ENCODE data around the gene DRD3. TPM values are rescaled to one million over a fixed set of nuclear protein-coding genes. Genes with fewer than 3 reads are reported as not detected.

DRD3 gene
- total RNA-seq, 4 donors from 2014 or later: not detected

DNA sequence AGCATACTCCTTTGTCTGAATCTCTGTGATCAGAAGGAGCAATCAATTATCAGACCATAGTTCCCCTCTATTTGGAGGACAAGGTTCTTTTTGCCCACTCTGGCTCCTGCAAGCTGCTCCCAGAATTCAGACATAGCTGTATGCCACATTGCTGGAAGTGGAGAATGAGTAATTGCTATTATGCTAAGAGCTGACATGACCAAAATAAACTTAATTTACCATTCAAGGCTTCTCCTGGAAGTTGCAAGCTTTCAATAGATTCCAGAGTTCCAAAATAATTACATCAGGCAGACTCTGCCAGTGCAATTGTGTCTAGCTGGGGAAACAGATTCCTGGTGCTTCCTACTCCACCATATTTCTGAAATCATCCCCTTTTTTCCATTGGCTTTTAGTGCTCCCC, 7.6 kb upstream of the DRD3 start:
- TF ChIP-seq, protein P1, sequence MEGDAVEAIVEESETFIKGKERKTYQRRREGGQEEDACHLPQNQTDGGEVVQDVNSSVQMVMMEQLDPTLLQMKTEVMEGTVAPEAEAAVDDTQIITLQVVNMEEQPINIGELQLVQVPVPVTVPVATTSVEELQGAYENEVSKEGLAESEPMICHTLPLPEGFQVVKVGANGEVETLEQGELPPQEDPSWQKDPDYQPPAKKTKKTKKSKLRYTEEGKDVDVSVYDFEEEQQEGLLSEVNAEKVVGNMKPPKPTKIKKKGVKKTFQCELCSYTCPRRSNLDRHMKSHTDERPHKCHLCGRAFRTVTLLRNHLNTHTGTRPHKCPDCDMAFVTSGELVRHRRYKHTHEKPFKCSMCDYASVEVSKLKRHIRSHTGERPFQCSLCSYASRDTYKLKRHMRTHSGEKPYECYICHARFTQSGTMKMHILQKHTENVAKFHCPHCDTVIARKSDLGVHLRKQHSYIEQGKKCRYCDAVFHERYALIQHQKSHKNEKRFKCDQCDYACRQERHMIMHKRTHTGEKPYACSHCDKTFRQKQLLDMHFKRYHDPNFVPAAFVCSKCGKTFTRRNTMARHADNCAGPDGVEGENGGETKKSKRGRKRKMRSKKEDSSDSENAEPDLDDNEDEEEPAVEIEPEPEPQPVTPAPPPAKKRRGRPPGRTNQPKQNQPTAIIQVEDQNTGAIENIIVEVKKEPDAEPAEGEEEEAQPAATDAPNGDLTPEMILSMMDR (IDR thresholded peaks at IDR 0.05): no peak
- TF ChIP-seq EP300 (IDR thresholded peaks at IDR 0.05) (no peak), POLR2A (IDR thresholded peaks at IDR 0.05) (no peak), POLR2AphosphoS5 (IDR thresholded peaks at IDR 0.05) (no peak)
- Histone ChIP-seq H3K9me3 (peaks cover 0 to 20% (median 0%) of the 10 kb centered on the region in 3 donors), H3K36me3 (no peaks in the 10 kb centered on the region), H3K4me3 (no peak overlapping the region), H3K27me3 (no peaks in the 10 kb centered on the region), H3K27ac (no peak overlapping the region), H3K4me1 (no peaks in the 10 kb centered on the region)
- ATAC-seq: no peak

DNA sequence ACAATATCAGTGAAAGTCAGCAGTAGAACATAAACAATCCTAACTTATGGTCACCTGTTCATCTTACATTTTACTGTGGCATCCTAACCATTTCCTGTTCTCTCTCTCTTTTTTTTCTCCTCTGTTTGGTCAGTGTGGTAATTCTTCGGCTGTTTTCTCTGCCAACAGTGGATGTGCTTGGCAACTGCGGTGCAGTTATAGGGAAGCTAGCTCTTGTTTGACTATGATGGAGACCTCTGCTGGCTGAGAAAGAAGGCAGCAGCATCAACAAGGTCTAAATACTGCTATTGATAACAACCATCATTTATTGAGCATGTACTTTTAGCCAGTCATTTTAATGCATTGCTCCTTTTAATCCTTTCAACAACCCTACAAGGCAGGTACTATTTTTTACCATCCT, 723 bp upstream of the DRD3 start:
- no peak for ATAC-seq
- Histone ChIP-seq H3K36me3 (no peaks in the 10 kb centered on the region), H3K4me1 (no peaks in the 10 kb centered on the region), H3K9me3 (peaks cover 0 to 3% (median 0%) of the 10 kb centered on the region in 3 donors), H3K27ac (no peak overlapping the region), H3K4me3 (no peak overlapping the region), H3K27me3 (no peaks in the 10 kb centered on the region)
- TF ChIP-seq, protein P1 (IDR thresholded peaks at IDR 0.05): no peak
- TF ChIP-seq EP300 (IDR thresholded peaks at IDR 0.05) (no peak), POLR2AphosphoS5 (IDR thresholded peaks at IDR 0.05) (no peak)
- WGBS, 2 donors (ENCODE audit: low coverage in 1 of 2): 21 to 100% methylated on average over 1 to 2 of the region's 2 CpGs

DNA sequence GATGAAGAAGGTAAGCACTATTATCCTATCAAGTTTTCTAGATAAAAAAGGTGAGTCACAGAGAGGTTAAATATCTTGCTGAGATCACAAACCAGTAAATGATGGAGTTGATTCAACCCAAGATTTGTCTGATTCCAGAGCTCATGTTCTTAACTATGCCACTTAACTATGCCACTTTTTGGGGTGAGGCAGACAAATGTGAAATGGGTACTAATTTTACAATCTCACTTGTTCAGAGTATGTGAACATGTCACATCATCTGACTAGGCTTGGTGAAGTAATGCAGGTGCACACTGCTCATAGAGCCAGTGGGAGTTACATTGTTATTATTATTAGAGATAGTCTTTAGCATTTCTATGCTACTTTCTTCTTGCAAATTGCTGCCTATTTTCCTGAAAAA, 2.0 kb downstream of the DRD3 start:
- TF ChIP-seq POLR2AphosphoS5 (IDR thresholded peaks at IDR 0.05): no peak
- TF ChIP-seq, protein P1 (IDR thresholded peaks at IDR 0.05): no peak
- no peak for TF ChIP-seq EP300 (IDR thresholded peaks at IDR 0.05)
- no peak for TF ChIP-seq POLR2A (IDR thresholded peaks at IDR 0.05)
- Histone ChIP-seq H3K9me3 (no peaks in the 10 kb centered on the region), H3K4me1 (no peaks in the 10 kb centered on the region), H3K27ac (no peak overlapping the region), H3K36me3 (no peaks in the 10 kb centered on the region), H3K27me3 (no peaks in the 10 kb centered on the region), H3K4me3 (no peak overlapping the region)
- no peak for ATAC-seq

DNA sequence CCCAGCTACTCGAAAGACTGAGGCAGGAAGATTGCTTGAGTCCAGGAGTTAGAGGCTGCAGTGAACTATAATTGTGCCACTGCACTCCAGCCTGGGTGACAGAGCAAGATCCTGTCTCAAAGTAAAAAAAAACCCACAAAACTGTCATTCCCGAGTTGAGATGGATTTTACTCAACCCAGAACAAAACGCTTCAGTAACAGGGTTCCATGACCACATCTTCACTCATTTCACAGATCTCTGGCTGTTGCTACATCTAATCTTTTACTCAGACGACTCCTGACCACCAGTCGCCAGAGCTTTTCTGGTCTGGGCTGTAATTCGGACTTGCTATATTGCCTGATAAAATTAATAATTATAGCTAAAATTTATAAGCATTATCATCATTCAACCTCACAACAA, 2.4 kb downstream of the DRD3 start:
- 75 to 83% methylated on average over 6 of the region's 6 CpGs for WGBS, 2 donors (ENCODE audit: low coverage in 1 of 2)
- Histone ChIP-seq H3K36me3 (no peaks in the 10 kb centered on the region), H3K27ac (no peak overlapping the region), H3K4me1 (no peaks in the 10 kb centered on the region), H3K27me3 (no peaks in the 10 kb centered on the region), H3K9me3 (no peaks in the 10 kb centered on the region), H3K4me3 (no peak overlapping the region)
- TF ChIP-seq, protein P1 (IDR thresholded peaks at IDR 0.05): no peak
- TF ChIP-seq EP300 (IDR thresholded peaks at IDR 0.05) (no peak), POLR2AphosphoS5 (IDR thresholded peaks at IDR 0.05) (no peak), POLR2A (IDR thresholded peaks at IDR 0.05) (no peak)
- no peak for ATAC-seq

DNA sequence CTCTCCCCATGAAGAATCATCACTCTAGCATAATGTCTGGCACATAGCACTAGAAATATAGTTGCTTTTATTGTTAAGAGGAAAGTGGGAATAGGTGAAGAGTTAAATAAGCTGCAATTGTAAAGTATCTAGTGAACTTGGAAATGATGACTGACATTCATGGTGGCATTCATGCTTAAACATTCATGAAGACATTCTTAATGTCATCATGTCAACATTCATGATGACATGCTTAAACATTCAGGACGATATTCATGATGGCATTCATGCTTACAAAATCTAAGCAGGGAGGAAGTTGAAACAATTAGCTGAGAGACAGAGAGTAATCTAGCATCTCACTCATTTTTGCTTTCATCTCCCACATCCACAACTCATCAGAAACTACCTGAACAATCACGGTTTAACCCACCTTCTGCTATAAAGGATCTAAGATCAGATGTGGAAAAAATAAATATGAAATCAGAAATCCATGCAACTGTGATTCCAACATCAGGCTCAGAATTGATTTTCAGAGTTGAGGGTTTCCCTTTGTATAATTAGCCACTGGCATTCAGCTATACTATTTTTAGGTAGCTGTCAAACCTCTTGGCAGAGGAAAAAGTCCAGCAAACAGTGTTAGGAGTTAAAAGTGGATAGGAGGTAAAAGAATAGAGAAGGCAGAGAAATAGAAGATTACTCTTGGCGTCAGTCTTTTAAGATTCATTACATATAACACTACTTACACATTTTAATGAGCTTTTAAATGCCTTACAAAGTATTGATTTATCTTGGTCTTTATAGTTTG, 3.5 kb downstream of the DRD3 start:
- no peak for ATAC-seq
- TF ChIP-seq, protein P1 (IDR thresholded peaks at IDR 0.05): no peak
- no peak for TF ChIP-seq POLR2A (IDR thresholded peaks at IDR 0.05)
- no peak for TF ChIP-seq EP300 (IDR thresholded peaks at IDR 0.05)
- no peak for TF ChIP-seq POLR2AphosphoS5 (IDR thresholded peaks at IDR 0.05)
- no peaks in the 10 kb centered on the region for H3K27me3 ChIP-seq
- H3K9me3 ChIP-seq: no peaks in the 10 kb centered on the region
- no peaks in the 10 kb centered on the region for H3K36me3 ChIP-seq
- no peaks in the 10 kb centered on the region for H3K4me1 ChIP-seq
- H3K4me3 ChIP-seq: no peak overlapping the region
- 46 to 63% methylated on average over 2 to 3 of the region's 3 CpGs for WGBS, 2 donors (ENCODE audit: low coverage in 1 of 2)
- H3K27ac ChIP-seq: no peak overlapping the region
